ENCODE results near the gene YRDC.

The YRDC gene

GRCh38 chr1:37807555-37808368, at the start of gene YRDC, which contains the start of gene C1orf122:
Gene YRDC (minus strand): TSS chr1:37808208. CDS start chr1:37808180, 28 bp downstream.
Gene C1orf122 (plus strand): TSS chr1:37807790. CDS start chr1:37808405, 615 bp downstream.
- peak; percentile 97 for DNase-seq (ENCODE audit: low spot score)

GRCh38 chr1:37854406-37854805, 46.4 kb upstream of the YRDC start:
- no peak for DNase-seq (ENCODE audit: low spot score)

DNA sequence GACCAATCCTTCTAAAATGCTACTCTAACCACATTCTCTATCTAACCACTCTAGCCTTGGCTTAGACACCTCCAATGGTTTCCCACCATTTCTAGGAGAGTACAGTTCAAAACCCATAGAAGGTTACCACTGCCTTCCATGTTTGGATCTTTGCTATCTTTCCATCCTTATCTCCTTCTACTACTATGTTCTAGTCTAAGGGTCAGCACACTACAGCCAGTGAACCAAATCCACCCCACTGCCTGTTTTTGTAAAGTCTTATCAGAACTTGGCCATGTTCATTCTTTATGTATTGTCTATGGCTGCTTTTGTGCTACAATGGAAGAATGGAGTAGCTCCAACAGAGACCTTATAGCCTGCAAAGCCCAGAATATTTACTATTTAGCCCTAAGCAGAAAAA, 45.1 kb upstream of the YRDC start:
- no peak for DNase-seq (ENCODE audit: low spot score)

- no peak for DNase-seq (ENCODE audit: low spot score)
Observed at GRCh38 chr1:37851782-37852210, 43.8 kb upstream of the YRDC start.

DNA sequence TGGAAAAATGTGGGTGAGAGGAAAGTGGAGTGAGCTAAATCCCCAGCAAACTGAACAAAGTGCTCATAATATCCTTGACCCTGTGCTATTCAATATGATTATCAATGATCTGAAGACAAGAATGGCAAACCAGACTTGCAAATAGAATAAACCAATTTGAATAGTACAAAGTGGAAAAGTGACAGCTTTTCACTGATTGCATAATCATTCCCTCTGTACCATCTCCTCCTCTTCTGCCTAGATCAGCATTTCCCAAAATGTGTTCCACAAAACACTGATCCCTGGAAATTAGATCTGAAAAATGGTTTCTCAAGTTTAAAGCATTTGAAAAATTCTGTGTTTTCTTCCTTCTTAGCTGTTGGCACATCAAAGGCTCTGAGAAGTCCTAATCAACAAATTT, 43.3 kb upstream of the YRDC start:
- no peak for DNase-seq (ENCODE audit: low spot score)

GRCh38 chr1:37850352-37850955, 42.4 kb upstream of the YRDC start:
- DNase-seq (ENCODE audit: low spot score) = no peak

DNA sequence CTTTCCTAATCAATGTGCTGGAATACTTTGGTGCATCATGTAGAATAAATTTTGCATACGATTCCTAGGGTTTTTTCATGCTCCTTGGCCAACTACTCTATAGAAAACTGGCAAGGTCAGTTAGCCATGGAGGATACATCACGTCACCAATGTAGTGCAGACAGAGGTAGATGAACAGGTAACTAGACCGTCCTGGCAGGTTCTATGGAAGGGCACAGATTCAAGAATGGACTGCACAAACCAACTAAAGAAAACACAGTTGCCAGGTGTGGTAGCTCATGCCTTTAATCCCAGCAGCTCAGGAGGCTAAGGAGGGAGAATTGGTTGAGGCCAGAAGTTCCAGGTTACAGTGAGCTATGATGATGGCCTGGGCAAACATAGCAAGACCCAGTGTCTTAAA, 41.5 kb upstream of the YRDC start:
- DNase-seq (ENCODE audit: low spot score) = no peak

DNA sequence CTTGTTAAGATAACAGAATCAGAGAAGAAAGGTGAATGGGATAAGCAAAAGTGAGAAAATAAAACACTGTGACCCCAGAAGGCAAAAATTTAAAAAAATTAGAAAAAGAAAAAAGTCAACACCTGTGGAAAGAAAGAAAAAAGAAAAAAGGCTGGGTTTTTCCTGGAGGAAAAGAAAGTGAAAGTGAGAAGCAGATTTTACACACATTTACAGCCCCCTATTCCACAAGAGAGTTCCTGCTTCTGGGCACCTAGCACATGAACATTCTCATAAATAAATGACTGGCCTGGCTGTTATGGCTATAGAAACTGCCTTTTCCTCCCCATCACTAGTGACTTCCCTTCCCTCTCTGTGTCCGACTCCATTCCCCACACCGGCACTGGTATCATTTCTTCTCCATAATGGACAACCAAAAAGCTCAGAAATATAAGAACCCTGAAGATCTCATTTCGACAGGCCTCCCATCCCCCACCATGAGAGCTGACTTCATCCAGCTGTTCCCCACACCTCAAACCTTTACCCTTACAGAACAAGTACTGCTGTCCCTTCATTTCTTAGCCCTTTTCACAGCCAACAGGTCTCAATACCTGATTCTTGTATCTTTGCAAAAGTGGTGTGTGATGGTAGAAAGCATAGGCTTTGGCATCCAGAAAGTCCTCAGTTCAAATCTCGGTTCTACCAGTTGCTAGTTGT, 38.8 kb upstream of the YRDC start:
- no peak for DNase-seq (ENCODE audit: low spot score)

DNA sequence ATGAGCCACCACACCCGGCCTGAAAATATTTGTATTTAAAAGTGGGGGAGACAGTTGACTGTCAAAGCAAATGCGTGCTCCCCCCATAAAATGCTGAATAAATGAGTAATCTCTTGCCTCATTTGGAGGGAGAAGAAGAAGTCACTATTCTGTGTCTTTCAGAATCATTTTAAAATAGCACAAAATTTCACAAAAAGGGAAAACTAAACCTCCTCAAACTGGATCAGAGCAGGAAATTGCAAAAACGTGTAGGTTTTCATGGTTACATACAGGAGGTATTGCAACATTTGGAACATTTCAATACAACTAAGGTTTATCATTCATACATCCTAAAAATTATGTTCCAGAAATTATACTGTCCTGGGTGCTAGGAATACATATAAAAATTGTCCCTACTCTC, 37.8 kb upstream of the YRDC start:
- no peak for DNase-seq (ENCODE audit: low spot score)

DNA sequence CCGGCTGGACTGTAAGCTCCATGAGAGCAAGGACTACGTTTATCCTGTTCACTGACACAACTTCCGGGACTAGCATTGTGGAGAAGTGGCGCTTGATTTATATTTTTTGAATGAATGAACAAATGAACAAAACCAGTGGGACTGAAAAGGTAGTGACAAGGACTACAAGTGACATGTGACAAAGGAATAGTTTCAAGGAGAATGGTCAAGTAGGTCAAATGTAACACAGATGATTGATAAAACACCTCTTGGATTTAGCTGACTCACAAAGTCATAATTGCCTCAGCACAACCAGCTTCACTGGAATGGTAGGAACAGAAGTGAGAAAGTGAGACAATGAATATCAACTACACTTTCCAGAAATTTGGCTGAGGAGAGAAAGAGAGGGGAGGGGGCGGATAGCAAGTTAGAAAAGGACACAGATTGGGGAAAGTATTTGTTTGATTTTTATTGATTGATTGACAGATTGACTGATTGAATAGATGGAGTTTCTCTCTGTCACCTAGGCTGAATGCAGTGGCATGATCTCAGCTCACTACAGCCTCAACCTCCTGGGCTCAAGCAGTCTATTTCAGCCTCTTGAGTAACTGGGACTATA, 37.1 kb upstream of the YRDC start:
- DNase-seq (ENCODE audit: low spot score) = no peak

- DNase-seq (ENCODE audit: low spot score) = no peak
Observed at GRCh38 chr1:37844536-37844935, 36.5 kb upstream of the YRDC start.

- DNase-seq (ENCODE audit: low spot score) = no peak
Observed at GRCh38 chr1:37841652-37842051, 33.6 kb upstream of the YRDC start.

GRCh38 chr1:37840711-37841110, 32.7 kb upstream of the YRDC start:
- no peak for DNase-seq (ENCODE audit: low spot score)

- no peak for DNase-seq (ENCODE audit: low spot score)
Observed at GRCh38 chr1:37839676-37840075, 31.7 kb upstream of the YRDC start.

GRCh38 chr1:37836788-37837187, 28.8 kb upstream of the YRDC start:
- no peak for DNase-seq (ENCODE audit: low spot score)

GRCh38 chr1:37831809-37832208, 23.8 kb upstream of the YRDC start:
- DNase-seq (ENCODE audit: low spot score) = no peak

DNA sequence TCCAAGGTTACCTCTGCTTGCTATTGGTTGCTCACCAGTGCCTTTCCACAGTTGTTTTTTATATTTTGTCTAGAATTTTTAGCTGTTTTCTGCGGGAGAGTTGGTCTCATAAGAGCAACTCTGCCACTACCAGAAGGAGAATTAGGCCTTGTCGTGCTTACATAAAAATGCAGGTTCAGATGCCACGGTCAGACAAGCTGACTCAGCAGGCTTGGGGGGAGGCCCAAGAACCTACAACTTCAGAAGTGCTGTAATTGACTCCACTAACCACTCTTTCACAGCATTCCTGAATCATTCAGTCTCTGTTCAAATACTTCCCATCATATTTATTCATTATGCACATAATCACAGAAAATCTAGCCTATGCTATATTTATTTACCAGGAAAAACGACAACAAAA, 23.1 kb upstream of the YRDC start:
- DNase-seq (ENCODE audit: low spot score) = no peak

DNA sequence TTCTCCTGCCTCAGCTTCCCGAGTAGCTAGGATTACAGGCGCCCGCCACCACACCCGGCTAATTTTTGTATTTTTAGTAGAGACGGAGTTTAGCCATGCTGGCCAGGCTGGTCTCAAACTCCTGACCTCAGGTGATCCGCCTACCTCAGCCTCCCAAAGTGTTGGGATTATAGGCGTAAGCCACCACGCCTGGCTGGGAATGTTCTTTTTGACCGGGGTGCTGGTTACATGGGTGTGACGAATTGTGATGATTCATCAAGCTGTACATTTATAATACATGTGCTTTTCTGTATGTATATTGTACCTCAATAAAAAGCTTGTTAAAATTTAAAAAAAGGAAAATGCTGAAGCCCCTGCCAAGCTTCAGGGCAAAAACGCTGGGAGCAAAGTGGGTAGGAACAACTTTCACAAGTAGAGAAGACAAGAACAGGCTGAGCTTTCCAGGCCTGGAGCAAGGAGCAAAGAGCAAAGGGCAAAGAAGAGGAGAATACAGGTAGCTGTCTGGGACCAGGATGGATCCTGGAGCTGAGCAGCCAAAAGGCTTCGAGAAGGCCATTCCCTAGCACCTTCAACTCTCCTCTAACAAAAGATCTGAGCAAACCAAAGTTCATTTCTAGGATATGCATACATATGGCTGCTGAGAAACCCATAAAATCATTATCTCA, 20.5 kb upstream of the YRDC start:
- no peak for DNase-seq (ENCODE audit: low spot score)

GRCh38 chr1:37825506-37825905, 17.5 kb upstream of the YRDC start:
- no peak for DNase-seq (ENCODE audit: low spot score)

DNA sequence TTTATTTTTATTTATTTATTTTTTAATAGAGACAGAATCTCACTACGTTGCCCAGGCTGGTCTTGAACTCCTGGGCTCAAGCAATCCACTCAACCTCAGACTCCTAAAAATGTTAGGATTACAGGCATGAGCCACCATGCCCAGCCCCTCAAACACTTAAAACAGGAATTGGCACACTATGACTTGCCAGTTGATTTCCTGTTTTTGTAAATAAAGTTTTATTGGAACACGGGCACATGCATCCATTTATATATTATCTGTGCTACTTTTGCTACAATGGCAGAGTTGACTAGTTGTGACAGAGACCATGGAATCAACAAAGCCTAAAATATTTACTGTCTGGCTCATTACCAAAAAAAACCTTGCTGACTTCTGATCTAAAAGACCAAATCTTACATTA, 16.0 kb upstream of the YRDC start:
- DNase-seq (ENCODE audit: low spot score) = no peak

DNA sequence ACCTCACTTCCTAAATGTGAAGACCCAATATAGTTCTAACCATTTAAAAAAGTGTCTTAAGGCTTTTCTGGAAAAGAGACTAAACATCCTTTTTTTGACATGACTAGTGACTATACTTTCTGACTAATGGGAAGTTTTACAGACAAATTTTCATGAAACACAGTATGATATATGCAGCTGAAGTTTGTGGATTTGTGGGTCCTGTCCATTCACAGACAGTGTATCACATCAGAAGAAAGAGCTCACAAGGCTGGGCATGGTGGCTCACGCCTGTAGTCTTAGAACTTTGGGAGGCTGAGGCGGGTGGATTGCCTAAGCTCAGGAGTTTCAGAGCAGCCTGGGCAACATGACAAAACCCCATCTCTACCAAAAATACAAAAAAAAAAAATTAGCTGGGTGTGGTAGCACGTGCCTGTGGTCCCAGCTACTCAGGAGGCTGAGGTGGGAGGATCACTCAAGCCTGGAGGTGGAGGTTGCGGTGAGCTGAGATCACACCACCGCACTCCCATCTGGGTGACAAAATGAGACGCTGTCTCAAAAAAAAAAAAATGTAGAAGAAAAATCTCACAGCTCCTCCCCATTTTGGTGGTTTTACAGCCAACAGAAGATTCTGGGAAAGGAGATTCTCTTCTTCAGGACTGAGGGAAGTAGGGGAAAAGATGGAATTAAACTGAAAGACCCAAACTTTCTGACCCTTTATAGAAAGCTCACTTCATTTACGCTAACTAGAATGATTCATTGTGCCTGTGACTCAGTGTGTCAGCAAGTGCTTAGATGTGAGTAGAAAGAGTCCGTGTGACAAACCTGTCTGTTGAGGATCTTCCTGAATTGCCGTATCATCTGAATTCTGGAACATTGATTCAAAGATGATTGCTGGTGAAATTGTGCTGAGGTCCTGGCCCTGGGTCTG, 15.2 kb upstream of the YRDC start:
- no peak for DNase-seq (ENCODE audit: low spot score)
